ENCODE results near the gene PKHD1.
"Not testable (repeated sequence)": the region's sequence is repeated elsewhere in the genome, so short reads cannot be mapped to it uniquely, and the experiment has no call there.

PKHD1 gene

GRCh38 chr6:51913265-51913664, 174.1 kb downstream of the PKHD1 start:
- DNase-seq: no peak

GRCh38 chr6:51910851-51911250, 176.6 kb downstream of the PKHD1 start:
- no peak for DNase-seq

GRCh38 chr6:51908243-51908642, 179.2 kb downstream of the PKHD1 start:
- DNase-seq: no peak

GRCh38 chr6:51901766-51902764, 185.3 kb downstream of the PKHD1 start:
- no peak for DNase-seq

- no peak for DNase-seq
These were observed 194.0 kb downstream of the PKHD1 start for GRCh38 chr6:51893366-51893765.

GRCh38 chr6:51892750-51893149, 194.7 kb downstream of the PKHD1 start:
- DNase-seq: no peak

- DNase-seq: no peak
These were observed 195.1 kb downstream of the PKHD1 start for GRCh38 chr6:51892339-51892738.

- no peak for DNase-seq
These were observed 195.6 kb downstream of the PKHD1 start for GRCh38 chr6:51891784-51892183.

GRCh38 chr6:51887859-51888258, 199.6 kb downstream of the PKHD1 start:
- DNase-seq: no peak

GRCh38 chr6:51885957-51886356, 201.5 kb downstream of the PKHD1 start:
- no peak for DNase-seq

- no peak for DNase-seq
These were observed 218.6 kb downstream of the PKHD1 start for GRCh38 chr6:51868591-51869355.

GRCh38 chr6:51866867-51867266, 220.5 kb downstream of the PKHD1 start:
- no peak for DNase-seq

GRCh38 chr6:51865996-51866395, 221.4 kb downstream of the PKHD1 start:
- DNase-seq: no peak

GRCh38 chr6:51865176-51865575, 222.2 kb downstream of the PKHD1 start:
- no peak for DNase-seq

GRCh38 chr6:51857134-51857533, 230.3 kb downstream of the PKHD1 start:
- DNase-seq: no peak

- DNase-seq: no peak
These were observed 230.9 kb downstream of the PKHD1 start for GRCh38 chr6:51856508-51856907.

GRCh38 chr6:51855310-51856082, 231.9 kb downstream of the PKHD1 start:
- peak; percentile 5 for DNase-seq

GRCh38 chr6:51854876-51855275, 232.5 kb downstream of the PKHD1 start:
- no peak for DNase-seq

- no peak for DNase-seq
These were observed 233.1 kb downstream of the PKHD1 start for GRCh38 chr6:51854347-51854746.

- DNase-seq: not testable (repeated sequence)
These were observed 234.3 kb downstream of the PKHD1 start for GRCh38 chr6:51853109-51853508.

- DNase-seq: no peak
These were observed 240.9 kb downstream of the PKHD1 start for GRCh38 chr6:51846531-51846930.

GRCh38 chr6:51844336-51844735, 243.1 kb downstream of the PKHD1 start:
- no peak for DNase-seq

- DNase-seq: no peak
These were observed 243.9 kb downstream of the PKHD1 start for GRCh38 chr6:51843456-51844056.
